ENCODE data around the gene IFNL4. TPM values are rescaled to one million over a fixed set of nuclear protein-coding genes. Genes with fewer than 3 reads are reported as not detected.

Gene IFNL4
- total RNA-seq, 1 experiment from 2014 or later = not detected

DNA sequence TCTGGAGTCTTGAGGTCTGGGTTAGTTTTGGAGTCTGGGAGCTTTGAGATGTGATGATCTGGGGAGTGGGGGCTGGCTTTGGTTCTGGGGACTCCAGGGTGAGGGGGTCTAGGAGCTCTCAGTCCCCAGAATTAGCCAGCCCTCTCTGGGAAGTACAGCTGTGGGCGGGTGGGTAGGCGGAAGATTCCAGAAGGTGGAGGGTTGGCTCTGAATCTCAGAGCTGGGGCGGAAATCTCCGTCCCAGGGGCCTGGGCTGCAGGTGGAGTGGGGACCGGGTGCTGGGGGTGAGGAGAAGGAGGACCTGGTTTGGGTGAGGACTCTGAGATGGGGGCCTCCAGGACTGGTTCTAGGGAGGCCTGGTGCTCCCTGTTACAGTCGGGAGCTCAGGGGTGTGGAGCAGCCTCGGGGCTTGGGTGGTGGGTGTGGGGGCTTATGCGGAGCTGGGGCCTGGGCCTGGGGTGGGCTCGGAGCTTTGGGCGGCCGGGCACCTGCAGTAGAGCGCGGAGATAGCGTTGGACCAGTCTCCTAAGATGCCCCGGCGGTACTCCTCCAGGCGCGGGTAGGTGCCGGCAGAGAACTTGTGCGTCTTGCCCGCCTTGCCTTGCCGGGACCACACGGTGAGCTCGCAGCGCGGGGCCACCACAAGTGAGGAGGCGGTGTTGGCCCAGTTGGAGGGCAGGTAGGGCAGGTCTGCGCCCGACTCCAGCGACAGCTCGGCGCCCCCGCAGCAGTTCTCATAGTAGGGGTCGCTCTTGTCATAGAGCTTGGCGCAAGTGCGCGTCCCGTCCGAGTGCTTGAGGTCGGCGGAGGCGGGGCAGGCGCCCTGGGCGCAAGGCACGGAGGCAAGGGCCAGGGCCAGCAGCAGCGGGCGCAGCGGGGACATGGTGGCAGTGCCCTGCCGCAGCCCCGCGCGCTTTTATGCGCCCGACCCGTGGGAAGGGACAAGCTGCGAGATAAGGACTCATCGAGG lies 45.0 kb downstream of the IFNL4 start, which contains the start of gene SYCN:
Gene SYCN (minus strand): TSS at position 892 of the 970 bp plus-strand sequence. CDS start 9 bp downstream, at position 883.
- POLR2A ChIA-PET (ENCODE audit: unreplicated experiment) = no interaction called here
- no TSS peak for BruUV-seq (replicated peaks)

GRCh38 chr19:39202998-39203355 lies 45.7 kb downstream of the IFNL4 start:
- TF ChIP-seq CTCF (conservative IDR thresholded peaks at IDR 0.05) (no peak), EZH2 (IDR thresholded peaks at IDR 0.05; ENCODE audit: low read depth) (no peak)

More for the DNA sequence above, 45.0 kb downstream of the IFNL4 start, which contains the start of gene SYCN:
- intact Hi-C loops (cut with micrococcal nuclease; ENCODE audit: unreplicated experiment) = no loop called here
- Histone ChIP-seq H3K27me3 (ENCODE audit: insufficient read depth, low read depth) (no peaks in the 10 kb centered on the region), H3K4me1 (replicated peaks; ENCODE audit: insufficient read depth) (peaks cover 3% of the 10 kb centered on the region), H3K27ac (no peak within 1 kb of the TSS), H3K9me2 (ENCODE audit: insufficient read depth) (no peaks in the 10 kb centered on the region), H3K79me2 (ENCODE audit: low read depth) (no peaks in the 10 kb centered on the region), H4K20me1 (ENCODE audit: insufficient read depth) (no peaks in the 10 kb centered on the region), H3K36me3 (ENCODE audit: low read depth) (no peaks in the 10 kb centered on the region), H3F3A (ENCODE audit: insufficient read depth, low read depth) (peaks cover 3% of the 10 kb centered on the region; the same call in 1 of the 2 replicates), H2AFZ (no peak within 1 kb of the TSS), H3K4me2 (no peak within 1 kb of the TSS), H3K4me3 (no peak within 1 kb of the TSS), H3K9me3 (ENCODE audit: insufficient read depth, low read depth) (no peaks in the 10 kb centered on the region)
- CTCF ChIA-PET = no interaction called here
- DNase-seq = no peak
- TF ChIP-seq EZH2 (IDR thresholded peaks at IDR 0.05; ENCODE audit: low read depth) (no peak), CTCF (conservative IDR thresholded peaks at IDR 0.05) (no peak)

GRCh38 chr19:39200803-39201115 lies 47.9 kb downstream of the IFNL4 start:
- Histone ChIP-seq H3K9me3 (ENCODE audit: insufficient read depth, low read depth) (no peaks in the 10 kb centered on the region), H3K79me2 (ENCODE audit: low read depth) (no peaks in the 10 kb centered on the region), H3F3A (ENCODE audit: insufficient read depth, low read depth) (peaks cover 20% of the 10 kb centered on the region), H4K20me1 (ENCODE audit: insufficient read depth) (no peaks in the 10 kb centered on the region), H3K9me2 (ENCODE audit: insufficient read depth) (no peaks in the 10 kb centered on the region), H3K27ac (no peak overlapping the region), H3K4me1 (replicated peaks; ENCODE audit: insufficient read depth) (peaks cover 32% of the 10 kb centered on the region), H2AFZ (no peak overlapping the region), H3K36me3 (ENCODE audit: low read depth) (no peaks in the 10 kb centered on the region), H3K4me2 (no peak overlapping the region), H3K4me3 (no peak overlapping the region), H3K27me3 (ENCODE audit: insufficient read depth, low read depth) (no peaks in the 10 kb centered on the region)
- POLR2A ChIA-PET (ENCODE audit: unreplicated experiment) = no interaction called here
- TF ChIP-seq CTCF (conservative IDR thresholded peaks at IDR 0.05) (no peak), EZH2 (IDR thresholded peaks at IDR 0.05; ENCODE audit: low read depth) (no peak)
- intact Hi-C loops (cut with micrococcal nuclease; ENCODE audit: unreplicated experiment) = no loop called here
- BruUV-seq (replicated peaks) = no TSS peak
- no peak for DNase-seq
- CTCF ChIA-PET = interaction anchor here (0.6 kb wide), 2 partner anchors 17 to 94 kb away, joined by 4 to 6 read pairs; no protein-coding TSS in a partner anchor

More at GRCh38 chr19:39202998-39203355, 45.7 kb downstream of the IFNL4 start:
- ChIA-PET POLR2A (ENCODE audit: unreplicated experiment) (no interaction called here), CTCF (no interaction called here)
- H3K4me1 ChIP-seq (replicated peaks; ENCODE audit: insufficient read depth) = peaks cover 10% of the 10 kb centered on the region
- DNase-seq = no peak
- no TSS peak for BruUV-seq (replicated peaks)
- no peaks in the 10 kb centered on the region for H3K36me3 ChIP-seq (ENCODE audit: low read depth)
- H3K79me2 ChIP-seq (ENCODE audit: low read depth) = no peaks in the 10 kb centered on the region
- H3F3A ChIP-seq (ENCODE audit: insufficient read depth, low read depth) = peaks cover 10% of the 10 kb centered on the region; the same call in 1 of the 2 replicates
- H3K9me3 ChIP-seq (ENCODE audit: insufficient read depth, low read depth) = no peaks in the 10 kb centered on the region
- H2AFZ ChIP-seq = no peak overlapping the region
- no peaks in the 10 kb centered on the region for H3K27me3 ChIP-seq (ENCODE audit: insufficient read depth, low read depth)
- intact Hi-C loops (cut with micrococcal nuclease; ENCODE audit: unreplicated experiment) = no loop called here
- H3K4me2 ChIP-seq = no peak overlapping the region
- no peak overlapping the region for H3K27ac ChIP-seq
- H3K9me2 ChIP-seq (ENCODE audit: insufficient read depth) = no peaks in the 10 kb centered on the region
- no peaks in the 10 kb centered on the region for H4K20me1 ChIP-seq (ENCODE audit: insufficient read depth)
- H3K4me3 ChIP-seq = no peak overlapping the region
